Measurements from ENCODE around the gene SHC2.
"Not testable (repeated sequence)": the region's sequence is repeated elsewhere in the genome, so short reads cannot be mapped to it uniquely, and the experiment has no call there.

SHC2 gene

DNA sequence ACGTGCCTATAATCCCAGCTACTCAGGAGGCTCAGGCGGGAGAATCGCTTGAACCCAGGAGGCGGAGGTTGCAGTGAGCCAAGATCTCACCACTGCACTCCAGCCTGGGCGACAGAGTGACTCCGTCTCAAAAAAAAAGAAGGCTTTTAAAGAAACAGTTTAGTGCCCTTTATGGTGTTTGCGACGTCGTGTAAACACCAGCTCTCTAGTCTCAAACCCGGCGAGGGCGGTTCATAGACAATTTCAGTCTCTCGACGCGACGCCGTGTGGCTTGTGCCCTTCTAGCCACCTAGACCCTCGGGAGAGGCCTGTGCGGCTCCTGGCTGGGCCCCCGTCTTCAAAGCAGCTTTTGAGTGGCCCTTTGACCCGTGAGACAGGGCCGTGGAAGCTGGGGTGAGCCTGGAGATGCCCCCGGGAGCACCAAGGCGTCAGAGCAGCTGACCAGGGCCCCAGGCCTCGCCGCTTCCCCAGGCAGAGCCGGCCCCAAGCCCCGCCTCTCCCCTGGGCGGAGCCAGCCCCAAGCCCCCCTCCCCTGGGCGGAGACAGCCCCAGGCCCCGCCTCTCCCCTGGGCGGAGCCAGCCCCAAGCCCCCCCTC lies 30.4 kb upstream of the SHC2 start:
- DNase-seq (peak; percentile 30), ATAC-seq (no peak)

DNA sequence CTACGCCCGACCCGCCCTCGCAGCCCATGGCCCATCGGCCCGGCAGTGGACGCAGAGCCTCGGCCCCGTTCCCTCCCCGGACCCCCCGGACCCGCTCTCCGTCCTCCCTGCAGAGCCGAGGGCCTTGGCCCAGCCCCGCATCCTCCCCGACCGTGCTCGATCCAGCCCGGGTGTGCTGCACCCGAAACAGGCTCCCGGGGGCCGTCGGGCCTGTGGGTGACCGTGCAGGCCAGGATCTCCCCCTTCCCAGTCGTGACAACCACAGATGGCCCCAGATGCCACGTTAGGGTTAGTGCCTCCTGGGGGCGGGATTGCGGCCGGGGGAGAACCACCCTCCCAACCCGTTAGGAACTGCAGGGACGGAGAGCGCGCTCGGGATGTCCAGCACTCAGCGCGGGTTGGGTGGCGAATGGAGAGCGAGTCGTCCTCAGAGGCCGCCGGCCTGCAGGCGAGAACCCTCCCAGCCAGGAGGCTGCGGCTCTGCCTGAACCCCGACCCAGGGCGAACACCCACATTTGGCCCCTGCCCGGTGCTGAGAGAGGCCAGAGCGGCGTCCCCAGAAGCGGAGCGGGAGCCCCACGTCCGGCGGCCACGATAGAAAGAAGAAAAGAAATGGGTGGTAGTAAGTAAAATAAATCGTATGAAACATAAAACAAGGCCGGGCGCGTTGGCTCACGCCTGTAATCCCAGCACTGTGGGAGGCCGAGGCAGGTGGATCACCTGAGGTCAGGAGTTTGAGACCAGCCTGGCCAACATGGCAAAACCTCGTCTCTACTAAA lies 28.8 kb upstream of the SHC2 start:
- no peak for DNase-seq
- ATAC-seq = peak; percentile 6

DNA sequence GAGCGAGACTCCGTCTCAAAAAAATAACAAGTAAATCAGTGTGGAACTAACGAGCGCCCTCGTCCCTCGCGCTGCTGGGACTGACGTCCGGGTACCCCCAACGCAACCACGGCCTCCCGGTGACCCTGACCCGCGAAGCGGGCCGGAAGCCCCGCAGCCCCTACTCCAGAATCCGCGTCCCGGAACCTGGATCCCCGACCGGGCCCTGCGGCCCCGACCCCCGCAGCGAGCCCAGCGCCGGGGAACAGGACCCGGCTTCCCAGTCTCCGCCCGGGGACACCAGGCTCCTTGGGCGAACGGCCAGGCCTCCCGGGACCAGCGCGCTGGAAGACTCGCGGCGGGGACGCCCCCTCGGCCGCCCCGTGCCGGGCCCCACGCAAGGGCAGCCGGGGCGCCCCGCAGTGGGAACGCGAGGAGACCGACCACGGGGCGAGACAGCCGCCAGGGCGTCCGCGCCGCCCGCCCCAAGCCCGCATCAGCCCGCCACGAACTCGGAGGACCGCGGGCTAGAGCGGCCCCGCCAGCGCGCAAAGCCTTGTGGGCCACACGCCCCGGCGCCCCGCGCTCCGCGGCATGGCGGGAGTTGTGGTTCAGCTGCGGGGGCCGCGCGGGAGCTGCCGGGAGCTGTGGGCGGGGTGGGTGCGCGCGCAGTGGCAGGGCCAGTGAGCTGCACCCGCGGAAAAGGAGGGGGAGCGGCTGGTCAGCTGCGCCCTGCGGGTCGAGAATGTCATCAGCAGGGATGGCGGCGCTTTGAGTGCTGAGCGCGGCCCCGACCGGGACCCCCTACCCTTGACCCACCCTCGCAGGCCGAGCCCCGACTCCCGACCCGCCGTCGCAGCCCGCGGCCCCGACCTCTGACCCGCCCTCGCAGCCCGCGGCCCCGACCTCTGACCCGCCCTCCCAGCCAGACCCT lies 27.9 kb upstream of the SHC2 start:
- ATAC-seq (peak; percentile 93), DNase-seq (peak; percentile 96)

DNA sequence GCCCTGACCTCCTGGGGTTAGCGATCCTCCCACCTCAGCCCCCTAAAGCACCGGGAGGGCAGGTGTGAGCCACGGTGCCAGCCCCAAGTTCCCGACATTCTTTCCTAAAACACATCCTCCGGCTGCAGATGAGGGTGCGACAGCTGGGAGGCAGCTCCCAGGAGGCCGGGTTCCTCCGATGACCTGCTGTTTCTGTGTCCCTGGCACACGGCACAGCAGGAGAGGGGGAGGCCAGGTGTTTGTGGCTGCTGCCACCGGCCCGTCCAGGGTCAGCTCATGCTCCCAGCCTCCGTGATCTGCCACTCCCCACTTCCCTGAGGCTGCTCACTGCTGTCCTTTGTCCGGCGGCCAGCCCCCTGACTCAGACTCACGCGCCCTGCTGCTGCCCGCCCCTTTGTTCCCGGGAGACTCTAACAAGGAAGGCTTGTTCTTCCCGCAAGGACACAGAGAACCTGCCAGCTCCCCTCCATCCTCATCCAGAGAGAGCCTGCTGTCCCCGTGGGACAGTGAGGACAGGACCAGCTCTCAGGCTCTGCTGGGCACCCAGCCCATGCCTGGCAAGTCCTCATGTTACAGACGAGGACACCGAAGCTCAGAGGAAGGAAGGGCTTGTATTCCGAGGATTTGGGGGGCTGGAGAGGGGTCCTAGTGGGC lies 24.9 kb upstream of the SHC2 start:
- ATAC-seq = no peak
- no peak for DNase-seq

DNA sequence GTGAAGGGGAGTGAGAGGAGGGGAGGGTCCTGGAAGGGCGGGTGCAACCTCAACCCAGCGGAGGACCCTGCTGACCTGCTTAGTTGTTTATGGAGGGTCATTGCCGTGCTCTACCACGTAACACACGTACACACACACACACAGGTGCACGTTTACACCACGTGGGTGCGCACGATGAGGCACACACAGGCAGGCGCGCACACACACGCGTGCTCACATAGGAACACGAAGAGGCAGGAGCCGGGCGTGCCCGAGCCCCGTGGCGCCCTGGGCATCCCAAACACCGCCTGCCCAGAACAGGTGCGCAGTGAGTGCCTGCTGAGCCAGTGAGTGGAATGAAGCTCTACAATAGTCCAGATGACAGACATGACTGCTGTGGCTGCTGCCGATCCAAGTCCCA lies 24.2 kb upstream of the SHC2 start:
- no peak for DNase-seq

DNA sequence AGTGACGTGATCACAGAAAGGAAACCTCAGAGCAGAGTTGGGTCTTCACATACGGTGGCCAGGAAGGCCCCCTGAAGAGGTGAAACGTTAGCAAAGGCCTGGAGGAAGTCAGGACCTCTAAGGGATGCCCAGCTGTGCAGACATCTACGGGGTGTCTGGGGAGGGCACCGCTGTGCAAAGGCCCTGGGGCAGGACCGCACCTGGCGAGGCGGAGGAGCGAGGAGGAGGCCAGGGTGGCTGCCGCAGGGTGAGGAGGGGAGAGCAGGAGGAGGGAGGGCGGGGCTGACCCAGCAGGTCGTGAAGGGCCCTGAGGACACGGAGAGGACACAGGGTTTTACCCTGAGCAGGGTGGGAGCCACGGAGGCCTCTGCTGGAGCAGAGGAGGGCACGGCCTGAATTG lies 23.7 kb upstream of the SHC2 start:
- DNase-seq = no peak
- no peak for ATAC-seq

More for the DNA sequence above, 24.2 kb upstream of the SHC2 start:
- ATAC-seq = no peak

DNA sequence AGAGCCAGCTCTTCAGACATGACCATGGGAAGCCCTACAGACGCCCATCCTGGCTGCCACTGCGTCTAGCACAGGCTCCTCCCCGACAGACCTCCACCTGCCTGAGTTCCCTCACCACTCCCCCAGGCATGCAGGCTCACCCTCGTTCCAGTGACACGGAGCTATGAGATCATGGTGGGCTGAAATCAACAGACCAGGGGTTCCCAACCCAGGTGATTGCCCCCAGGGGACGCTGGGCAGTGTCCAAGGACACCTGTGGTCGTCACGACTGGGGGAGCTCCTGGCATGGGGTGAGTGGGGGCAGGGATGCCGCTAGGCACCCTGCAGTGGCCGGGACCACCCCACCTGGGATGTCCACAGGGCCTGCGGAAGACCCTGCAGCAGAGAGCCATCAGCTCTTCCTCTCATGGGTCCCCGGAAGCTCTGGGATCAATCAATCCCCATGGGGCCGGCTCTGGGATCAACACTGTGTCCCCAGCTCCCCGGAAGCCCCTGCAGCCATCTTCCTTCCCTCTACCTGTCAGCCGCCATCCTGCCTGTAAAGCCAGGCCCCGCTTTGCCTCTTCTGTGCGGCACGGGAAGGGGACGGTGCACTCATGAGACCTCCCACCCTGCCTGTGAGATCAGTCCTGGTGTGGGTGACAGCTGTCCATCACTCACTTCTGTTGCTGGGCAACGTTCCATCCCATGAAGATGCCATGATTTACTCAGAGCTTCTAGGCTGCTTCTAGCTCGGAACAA lies 22.7 kb upstream of the SHC2 start:
- no peak for ATAC-seq
- no peak for DNase-seq

DNA sequence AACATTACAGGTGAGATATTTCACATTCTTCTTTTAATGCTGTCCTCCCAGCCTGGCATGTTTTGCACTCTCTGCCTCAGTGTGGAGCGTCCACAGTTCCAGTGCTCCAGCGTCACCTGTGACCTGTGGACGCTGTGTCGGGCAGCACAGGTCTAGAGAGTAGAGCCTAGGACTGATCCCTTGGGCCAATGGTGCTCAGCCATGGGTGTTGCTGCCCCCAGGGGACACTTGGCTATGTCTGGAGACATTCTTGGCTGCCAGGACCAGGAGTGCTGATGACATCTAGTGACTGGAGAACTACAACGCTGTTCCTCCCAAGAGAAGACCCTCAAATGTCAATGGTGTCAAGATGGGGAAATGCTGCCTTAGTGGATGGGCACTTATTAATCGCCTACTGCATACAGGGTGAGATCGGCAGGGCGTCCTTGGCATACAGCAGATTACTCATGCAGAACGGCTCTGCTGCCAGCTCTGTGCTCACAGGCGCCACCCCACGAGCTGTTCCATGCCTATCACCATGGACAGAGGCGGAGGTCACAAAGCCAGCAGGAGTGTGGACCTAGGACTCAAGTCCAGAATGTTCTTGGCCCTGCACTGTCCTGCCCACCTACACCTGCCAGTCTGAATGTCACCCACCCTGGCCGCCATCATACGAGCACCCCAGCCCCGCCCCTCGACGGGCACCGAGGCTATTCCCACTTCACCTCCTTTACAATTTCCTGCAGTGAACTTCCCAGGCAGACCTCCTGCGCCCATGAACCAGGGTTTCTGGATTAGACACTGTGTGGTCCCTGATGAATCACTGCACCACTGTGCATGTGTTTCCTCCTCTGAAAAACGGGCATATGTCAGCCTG lies 21.6 kb upstream of the SHC2 start:
- no peak for ATAC-seq
- DNase-seq = no peak

DNA sequence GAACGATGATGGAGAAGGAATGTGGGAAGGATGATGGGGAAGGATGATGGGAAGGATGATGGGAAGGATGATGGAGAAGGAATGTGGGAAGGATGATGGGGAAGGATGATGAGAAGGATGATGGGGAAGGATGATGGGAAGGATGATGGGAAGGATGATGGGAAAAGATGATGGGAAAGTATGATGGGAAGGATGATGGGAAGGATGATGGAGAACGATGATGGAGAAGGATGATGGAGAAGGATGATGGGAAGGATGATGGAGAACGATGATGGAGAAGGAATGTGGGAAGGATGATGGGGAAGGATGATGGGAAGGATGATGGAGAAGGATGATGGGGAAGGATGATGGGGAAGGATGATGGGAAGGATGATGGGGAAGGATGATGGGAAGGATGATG lies 20.3 kb upstream of the SHC2 start:
- not testable (repeated sequence) for DNase-seq, ATAC-seq

DNA sequence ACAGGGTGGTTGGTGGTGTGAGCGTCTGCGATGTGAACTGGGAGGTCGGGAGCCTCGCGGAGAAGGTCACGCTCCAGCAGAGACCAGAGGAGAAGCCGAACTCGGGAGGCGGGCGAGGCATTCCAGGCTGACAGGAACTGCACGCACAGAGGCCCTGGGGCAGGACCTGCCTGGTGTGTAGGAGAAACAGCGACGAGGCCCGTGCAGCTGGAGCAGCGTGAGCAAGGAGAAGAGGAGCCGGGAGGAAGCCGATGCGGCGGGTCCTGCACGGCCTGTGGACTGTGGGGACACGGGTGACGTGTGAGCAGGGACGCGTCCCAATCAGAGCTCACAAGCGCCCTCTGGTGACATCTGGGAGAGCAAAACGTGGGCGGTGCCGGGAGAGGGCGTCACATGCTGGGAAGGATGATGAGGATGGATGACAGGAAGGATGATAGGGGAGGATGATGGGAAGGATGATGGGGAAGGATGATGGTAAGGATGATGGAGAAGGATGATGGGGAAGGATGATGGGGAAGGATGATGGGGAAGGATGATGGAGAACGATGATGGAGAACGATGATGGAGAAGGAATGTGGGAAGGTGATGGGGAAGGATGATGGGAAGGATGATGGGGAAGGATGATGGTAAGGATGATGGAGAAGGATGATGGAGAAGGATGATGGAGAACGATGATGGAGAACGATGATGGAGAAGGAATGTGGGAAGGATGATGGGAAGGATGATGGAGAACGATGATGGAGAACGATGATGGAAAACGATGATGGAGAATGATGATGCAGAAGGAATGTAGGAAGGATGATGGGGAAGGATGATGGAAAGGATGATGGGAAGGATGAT lies 19.4 kb upstream of the SHC2 start:
- ATAC-seq (no peak), DNase-seq (peak; percentile 63)

DNA sequence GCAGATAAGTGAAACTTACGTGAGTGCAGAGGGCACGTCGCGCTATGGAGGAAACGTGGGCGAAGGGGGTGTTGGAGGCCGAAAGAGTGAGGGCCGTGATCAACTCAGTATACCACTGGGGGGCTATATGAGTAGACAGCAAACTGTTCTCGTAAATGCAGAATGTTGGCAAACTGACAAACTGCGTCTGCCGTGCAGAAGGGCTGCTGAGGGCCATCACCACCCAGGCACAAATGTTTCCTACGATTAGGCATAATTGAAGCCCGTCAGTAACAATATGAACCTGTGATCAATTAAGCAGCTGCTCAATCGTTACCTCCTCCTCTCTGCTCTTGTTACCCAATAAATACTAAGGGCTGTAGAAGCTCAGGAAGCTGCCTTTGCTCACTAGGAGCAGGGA lies 18.1 kb upstream of the SHC2 start:
- ATAC-seq (no peak), DNase-seq (no peak)

DNA sequence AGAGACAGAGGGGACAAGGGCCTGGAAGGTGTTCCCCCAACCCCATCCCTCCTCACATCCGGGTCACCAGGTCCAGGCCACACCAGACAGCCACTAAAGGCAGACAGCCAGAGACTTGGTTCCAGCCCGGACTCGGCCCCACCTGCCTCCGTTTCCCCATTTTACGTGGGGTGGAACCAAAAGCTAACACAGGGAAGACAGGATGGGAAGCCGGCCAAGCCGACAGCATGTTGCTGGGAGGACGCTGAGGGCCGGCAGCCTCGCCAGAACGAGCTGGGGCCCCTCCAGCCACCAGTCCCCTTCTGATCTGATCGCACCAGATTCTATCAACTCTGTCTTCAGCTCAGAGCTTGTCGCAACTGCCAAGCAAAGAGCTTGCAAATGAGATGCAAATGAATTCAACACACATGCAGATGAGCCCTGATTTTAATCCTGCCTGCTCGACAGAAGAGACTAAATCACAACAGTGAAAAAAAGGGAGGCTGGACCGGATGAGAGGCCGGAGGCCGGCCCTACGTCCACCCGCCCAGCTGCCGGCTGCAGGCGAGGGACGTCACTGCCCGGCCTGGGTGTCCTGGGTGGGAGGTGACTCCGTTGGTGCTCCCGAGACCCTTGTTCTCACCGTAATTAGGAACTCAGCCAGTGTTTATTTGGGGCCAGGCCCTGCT lies 17.5 kb upstream of the SHC2 start:
- no peak for DNase-seq
- no peak for ATAC-seq

DNA sequence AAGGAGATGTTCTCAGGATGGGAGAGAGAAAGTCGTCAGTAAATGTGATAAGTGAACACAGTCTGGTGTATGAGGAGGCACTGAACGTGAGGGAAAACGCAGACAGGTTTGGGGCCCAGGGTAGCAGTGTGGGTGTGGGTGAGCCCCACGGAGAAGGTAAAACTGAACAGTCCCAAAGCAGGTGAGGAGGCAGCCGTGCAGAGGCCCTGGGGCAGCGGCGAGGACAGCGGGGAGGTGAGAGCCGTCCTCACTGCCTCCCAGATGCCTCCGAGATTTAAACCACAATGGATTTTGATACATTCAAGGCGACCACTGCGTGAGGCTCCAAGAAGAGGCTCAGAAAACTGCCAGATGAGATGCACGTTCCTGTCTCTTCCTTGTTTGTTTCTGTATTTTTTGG lies 14.5 kb upstream of the SHC2 start:
- no peak for ATAC-seq
- DNase-seq = no peak

DNA sequence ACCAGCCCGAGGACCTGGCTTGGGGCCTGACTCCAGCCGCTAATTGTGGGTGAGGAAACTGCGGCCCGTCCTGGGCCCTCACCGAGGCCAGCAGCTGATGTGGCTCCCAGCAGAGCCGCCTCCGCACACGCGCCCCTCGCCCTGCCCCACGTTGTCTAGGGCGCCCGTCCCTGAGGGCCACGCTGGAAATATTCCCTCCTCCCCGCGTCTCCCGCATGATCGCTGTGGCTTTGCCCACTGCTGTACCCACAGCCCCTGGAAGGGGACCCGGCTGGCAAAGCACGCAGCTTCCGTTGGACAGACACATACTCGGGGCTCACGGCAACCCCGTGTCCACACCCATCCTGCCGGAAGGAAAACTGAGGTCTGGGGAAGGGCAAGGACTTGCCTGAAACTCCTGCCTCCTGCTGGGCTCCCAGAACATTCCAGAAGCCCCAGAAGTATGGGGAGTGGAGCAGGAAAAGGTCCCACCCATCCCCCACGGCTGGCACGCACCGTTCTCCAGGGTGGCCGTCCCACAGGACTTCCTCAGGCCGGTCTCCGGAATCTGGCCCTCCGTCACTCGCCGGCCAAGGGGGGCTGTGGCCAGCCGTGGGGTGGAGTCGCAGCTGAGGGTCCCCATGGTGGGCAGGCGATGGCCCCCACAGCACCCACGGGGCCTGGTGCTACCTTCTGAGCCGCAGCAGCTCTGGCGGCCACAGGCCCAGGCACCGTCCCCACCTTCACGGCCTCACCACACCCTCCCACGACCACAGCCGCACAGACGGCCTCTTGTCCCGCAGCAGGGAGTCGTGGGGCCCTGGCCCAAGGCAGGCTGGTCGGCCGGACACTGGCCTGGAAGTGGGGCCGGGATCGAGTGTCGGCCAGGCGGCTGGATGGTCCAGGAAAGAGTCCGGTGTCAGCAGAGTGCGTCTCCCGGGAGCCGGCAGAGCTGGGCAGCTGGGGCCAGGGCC lies 13.6 kb upstream of the SHC2 start:
- ATAC-seq = no peak
- no peak for DNase-seq

DNA sequence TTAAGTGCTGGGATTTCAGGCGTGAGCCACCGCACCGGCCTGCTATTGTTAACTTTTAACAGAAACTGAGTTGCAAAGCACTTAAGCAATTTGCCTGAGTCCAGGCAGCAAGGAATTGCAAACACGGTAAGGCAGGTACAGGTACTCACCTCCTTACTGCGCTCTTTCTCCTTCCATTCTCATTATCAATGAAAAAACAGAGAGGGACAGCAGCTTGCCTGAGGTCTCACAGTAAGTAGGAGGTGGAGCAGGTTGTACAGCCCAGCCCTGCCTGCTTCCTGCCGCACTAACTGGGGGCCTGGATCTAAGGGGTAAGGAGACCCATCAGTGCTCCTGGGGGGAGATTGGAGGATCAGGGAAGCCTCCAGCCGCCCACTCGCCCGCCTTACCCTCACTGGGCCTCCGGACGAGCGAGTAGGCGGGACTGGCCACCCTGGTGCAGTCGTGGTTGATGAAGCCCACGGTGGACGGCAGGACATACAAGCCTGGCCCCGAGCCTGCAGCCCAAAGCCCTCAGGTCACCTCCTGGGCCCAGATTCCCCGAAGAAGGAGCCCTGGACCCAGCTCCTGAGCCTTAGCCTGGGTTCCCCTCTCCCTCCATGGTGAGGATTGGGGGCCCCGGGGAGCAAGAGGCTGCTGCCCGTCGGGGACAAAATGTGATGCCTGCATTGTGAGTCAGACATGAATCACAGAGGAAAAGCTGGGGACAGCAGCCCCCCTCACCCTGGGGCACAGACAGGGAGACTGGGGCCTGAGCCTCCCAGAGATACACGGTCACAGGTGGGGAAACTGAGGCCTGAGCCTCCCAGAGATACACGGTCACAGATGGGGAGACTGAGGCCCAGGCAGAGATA lies 11.4 kb upstream of the SHC2 start:
- ATAC-seq = no peak

DNA sequence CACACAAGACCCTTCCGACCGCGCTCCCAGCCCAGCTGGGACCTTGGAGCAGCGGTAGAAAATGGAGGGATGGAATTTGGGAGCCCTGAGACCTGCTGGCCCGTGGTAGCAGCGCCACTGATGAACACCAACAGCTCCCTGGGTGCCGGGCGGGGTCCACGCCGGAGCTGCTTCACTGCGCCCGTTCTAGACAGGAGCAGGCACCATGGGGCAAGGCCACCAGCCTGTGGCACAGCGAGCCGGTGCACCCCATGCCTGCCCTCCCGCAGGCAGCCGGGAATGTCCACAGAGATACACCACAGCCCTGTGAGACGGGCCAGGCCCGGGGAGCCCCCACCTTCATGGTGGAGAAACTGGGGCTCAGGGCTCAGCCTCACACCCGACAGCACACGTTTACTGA lies 9.9 kb upstream of the SHC2 start:
- no peak for DNase-seq
- no peak for ATAC-seq

More for the DNA sequence above, 11.4 kb upstream of the SHC2 start:
- DNase-seq = no peak

DNA sequence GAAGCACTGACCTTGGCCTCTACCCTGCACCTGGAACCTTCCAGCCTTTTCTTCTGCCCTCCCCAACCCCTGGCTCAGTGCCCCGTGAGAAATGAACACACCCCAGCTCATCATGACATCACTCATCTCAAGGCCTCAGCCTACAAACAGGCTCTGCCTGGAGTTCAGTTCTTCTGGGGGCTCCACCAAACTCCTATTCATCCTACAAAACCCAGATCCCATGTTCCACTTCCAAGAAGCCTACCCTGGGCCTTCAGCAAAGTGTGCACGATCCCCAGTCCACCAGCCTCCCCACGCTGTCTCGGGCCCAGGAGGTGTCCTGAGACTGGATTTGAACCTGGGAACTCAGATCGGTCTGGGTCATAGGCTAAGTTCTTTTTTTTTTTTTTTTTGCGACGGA lies 9.0 kb upstream of the SHC2 start:
- DNase-seq = no peak
- ATAC-seq = no peak
